CD4-positive, alpha-beta memory T cell (primary cell): ENCODE measurements around the gene SCAP. TPM values are rescaled to one million over a fixed set of nuclear protein-coding genes. Genes with fewer than 3 reads are reported as not detected.
A peak's percentile ranks its signal among the peaks of the same experiment; 100 is the strongest.

Experiments used
- CTCF ChIA-PET: fragments of 350-600 bp; sonication (Branson Sonifier 250); formaldehyde crosslinking; loops from one replicate; lab custom pipeline; 2021; ENCODE audit warnings: inconsistent platforms; ENCODE audit not compliant: partially characterized antibody; lab: Charles Lee
- POLR2A ChIA-PET: fragments of 350-600 bp; sonication (Branson Sonifier 250); formaldehyde crosslinking; loops from one replicate; lab custom pipeline; 2021; ENCODE audit not compliant: partially characterized antibody; lab: Charles Lee
- DNase-seq, 5 donors: peaks; one replicate each; pipeline versions ENCODE4 v3.0.0 to v3.0.0-alpha.2; 2020 to 2022; ENCODE audit warnings: mixed read lengths in 1 of 5
- H3K27ac ChIP-seq: one replicate; pipeline ENCODE4 v1.7.0; 2013; ENCODE audit warnings: low read depth, low read length
- H3K27me3 ChIP-seq: 2 replicates; pipeline ENCODE4 v1.7.0; 2013; ENCODE audit warnings: mild to moderate bottlenecking, low read length, moderate library complexity; ENCODE audit not compliant: insufficient read depth
- H3K36me3 ChIP-seq: 2 replicates; pipeline ENCODE4 v1.7.0; 2013; ENCODE audit warnings: mild to moderate bottlenecking, low read length, moderate library complexity; ENCODE audit not compliant: insufficient read depth
- H3K4me1 ChIP-seq: 2 replicates; pipeline ENCODE4 v1.7.0; 2013; ENCODE audit warnings: mild to moderate bottlenecking, low read length, moderate library complexity; ENCODE audit not compliant: insufficient read depth
- H3K4me3 ChIP-seq, 2 donors: one replicate each; pipeline ENCODE4 v1.7.0; 2013; ENCODE audit warnings: low read length in 2 of 2, mild to moderate bottlenecking in 1 of 2
- H3K9me3 ChIP-seq, 2 donors: one replicate each; pipeline ENCODE4 v1.7.0; 2013; ENCODE audit warnings: low read length in 2 of 2, control low read depth in 1 of 2; ENCODE audit not compliant: control insufficient read depth in 1 of 2
- H3K27ac Mint-ChIP-seq, 7 donors: one replicate each; pipeline ENCODE4 v1.8.0; 2020 to 2021; ENCODE audit warnings: mixed read lengths in 7 of 7, mild to moderate bottlenecking in 6 of 7, inconsistent platforms in 3 of 7, moderate library complexity in 3 of 7
- H3K27me3 Mint-ChIP-seq, 2 donors: one replicate each; pipeline ENCODE4 v1.8.0; 2020 to 2021; ENCODE audit warnings: mixed read lengths in 2 of 2
- H3K36me3 Mint-ChIP-seq, 2 donors: one replicate each; pipeline ENCODE4 v1.8.0; 2020 to 2021; ENCODE audit warnings: mixed read lengths in 2 of 2, inconsistent platforms in 1 of 2, mild to moderate bottlenecking in 1 of 2
- H3K4me1 Mint-ChIP-seq, 4 donors: one replicate each; pipeline ENCODE4 v1.8.0; 2020 to 2021; ENCODE audit warnings: mixed read lengths in 4 of 4, mild to moderate bottlenecking in 1 of 4
- H3K4me3 Mint-ChIP-seq, 8 donors: one replicate each; pipeline ENCODE4 v1.8.0; 2020 to 2021; ENCODE audit warnings: mixed read lengths in 8 of 8, mild to moderate bottlenecking in 7 of 8, moderate library complexity in 6 of 8, inconsistent platforms in 3 of 8
- H3K9me3 Mint-ChIP-seq, 8 donors: one replicate each; pipeline ENCODE4 v1.8.0; 2020 to 2021; ENCODE audit warnings: mixed read lengths in 8 of 8, mild to moderate bottlenecking in 5 of 8, inconsistent platforms in 3 of 8, moderate library complexity in 1 of 8
- intact Hi-C: fragments of 100-400 bp; cut with micrococcal nuclease; formaldehyde crosslinking; loops from one replicate; pipeline ENCODE4 v1.15.1; 2023
- polyA plus RNA-seq, 2 donors: library from polyadenylated mRNA; unstranded; fragments of 300-500 nt; fragmentation: Illumina TruSeq; gene quantifications; one replicate each; pipeline ENCODE4 v1.2.3, GENCODE V29; 2021
- total RNA-seq, 2 experiments: library from RNA; stranded (reverse); gene quantifications; one replicate each; pipeline ENCODE4 v1.2.3, GENCODE V29; 2021

Gene SCAP
- total and polyA plus RNA-seq, 4 experiments from 2014 or later: 37.7 to 88.1 (median 71.0) TPM

GRCh38 chr3:47433796-47434195, 41.9 kb downstream of the SCAP start:
- no peaks in the 10 kb centered on the region for H3K27me3 Mint-ChIP-seq
- H3K36me3 Mint-ChIP-seq: peaks cover 43 to 67% of the 10 kb centered on the region in 2 donors
- POLR2A ChIA-PET: no interaction called here

GRCh38 chr3:47432673-47433072, 43.1 kb downstream of the SCAP start:
- H3K36me3 ChIP-seq: peaks cover 44% of the 10 kb centered on the region
- no peak for DNase-seq
- CTCF ChIA-PET: no interaction called here

More at GRCh38 chr3:47433796-47434195, 41.9 kb downstream of the SCAP start:
- CTCF ChIA-PET: interaction anchor here (1.1 to 1.4 kb wide), 2 partner anchors 12 to 13 kb away, joined by 3 to 6 read pairs; no protein-coding TSS in a partner anchor
- Histone ChIP-seq H3K36me3 (peaks cover 39% of the 10 kb centered on the region), H3K4me3 (no peak overlapping the region), H3K27ac (no peak overlapping the region), H3K4me1 (no peaks in the 10 kb centered on the region), H3K9me3 (no peaks in the 10 kb centered on the region), H3K27me3 (no peaks in the 10 kb centered on the region)
- Mint-ChIP-seq H3K27ac (no peak overlapping the region), H3K4me3 (no peak overlapping the region), H3K9me3 (no peaks in the 10 kb centered on the region), H3K4me1 (peaks cover 0 to 10% (median 2%) of the 10 kb centered on the region in 4 donors)
- intact Hi-C loops: no loop called here
- no peak for DNase-seq

GRCh38 chr3:47431225-47431624, 44.5 kb downstream of the SCAP start:
- H3K4me1 Mint-ChIP-seq: peaks cover 0 to 9% (median 2%) of the 10 kb centered on the region in 4 donors
- DNase-seq: no peak
- H3K9me3 Mint-ChIP-seq: no peaks in the 10 kb centered on the region
- no peaks in the 10 kb centered on the region for H3K27me3 ChIP-seq
- ChIA-PET CTCF (no interaction called here), POLR2A (no interaction called here)
- no peak overlapping the region for H3K4me3 ChIP-seq
- no peak overlapping the region for H3K4me3 Mint-ChIP-seq
- H3K4me1 ChIP-seq: no peaks in the 10 kb centered on the region
- peaks cover 53% of the 10 kb centered on the region for H3K36me3 ChIP-seq
- H3K9me3 ChIP-seq: no peaks in the 10 kb centered on the region
- H3K27me3 Mint-ChIP-seq: no peaks in the 10 kb centered on the region
- H3K36me3 Mint-ChIP-seq: peaks cover 38 to 69% of the 10 kb centered on the region in 2 donors
- H3K27ac Mint-ChIP-seq: peak overlapping the region in 1 of 7 donors; percentile 41
- intact Hi-C loops: no loop called here
- H3K27ac ChIP-seq: no peak overlapping the region

More at GRCh38 chr3:47432673-47433072, 43.1 kb downstream of the SCAP start:
- Histone ChIP-seq H3K27ac (no peak overlapping the region), H3K4me1 (no peaks in the 10 kb centered on the region), H3K9me3 (no peaks in the 10 kb centered on the region), H3K4me3 (no peak overlapping the region), H3K27me3 (no peaks in the 10 kb centered on the region)
- H3K4me1 Mint-ChIP-seq: peaks cover 0 to 9% (median 2%) of the 10 kb centered on the region in 4 donors
- intact Hi-C loops: no loop called here
- POLR2A ChIA-PET: no interaction called here
- H3K27ac Mint-ChIP-seq: no peak overlapping the region
- peaks cover 38 to 69% of the 10 kb centered on the region in 2 donors for H3K36me3 Mint-ChIP-seq
- no peaks in the 10 kb centered on the region for H3K9me3 Mint-ChIP-seq
- no peaks in the 10 kb centered on the region for H3K27me3 Mint-ChIP-seq
- H3K4me3 Mint-ChIP-seq: no peak overlapping the region

- H3K27ac Mint-ChIP-seq: peak overlapping the region in 5 of 7 donors; percentile 10 to 82 (median 59)
- CTCF ChIA-PET: interaction anchor here (1.7 kb wide), 1 partner anchor 10 kb away, joined by 7 read pairs; no protein-coding TSS in a partner anchor
Measured at GRCh38 chr3:47430606-47431005, 45.1 kb downstream of the SCAP start.

GRCh38 chr3:47429476-47430270, 46.1 kb downstream of the SCAP start:
- peaks cover 0 to 9% (median 2%) of the 10 kb centered on the region in 4 donors for H3K4me1 Mint-ChIP-seq
- H3K36me3 ChIP-seq: peaks cover 53% of the 10 kb centered on the region
- H3K27me3 Mint-ChIP-seq: no peaks in the 10 kb centered on the region
- ChIA-PET CTCF (interaction anchor here (1.7 kb wide), 1 partner anchor 9 kb away, joined by 7 read pairs; no protein-coding TSS in a partner anchor), POLR2A (no interaction called here)
- H3K27me3 ChIP-seq: no peaks in the 10 kb centered on the region
- intact Hi-C loops: no loop called here
- H3K9me3 ChIP-seq: no peaks in the 10 kb centered on the region
- no peak for DNase-seq
- H3K4me1 ChIP-seq: no peaks in the 10 kb centered on the region
- H3K27ac ChIP-seq: no peak overlapping the region
- H3K36me3 Mint-ChIP-seq: peaks cover 39 to 73% of the 10 kb centered on the region in 2 donors
- H3K9me3 Mint-ChIP-seq: no peaks in the 10 kb centered on the region
- peak overlapping the region in 6 of 7 donors; percentile 10 to 83 (median 48) for H3K27ac Mint-ChIP-seq
- H3K4me3 Mint-ChIP-seq: no peak overlapping the region
- no peak overlapping the region for H3K4me3 ChIP-seq

More at GRCh38 chr3:47430606-47431005, 45.1 kb downstream of the SCAP start:
- POLR2A ChIA-PET: no interaction called here
- Mint-ChIP-seq H3K4me3 (no peak overlapping the region), H3K9me3 (no peaks in the 10 kb centered on the region), H3K4me1 (peaks cover 0 to 9% (median 2%) of the 10 kb centered on the region in 4 donors), H3K27me3 (no peaks in the 10 kb centered on the region), H3K36me3 (peaks cover 38 to 70% of the 10 kb centered on the region in 2 donors)
- H3K4me1 ChIP-seq: no peaks in the 10 kb centered on the region
- H3K36me3 ChIP-seq: peaks cover 53% of the 10 kb centered on the region
- no peaks in the 10 kb centered on the region for H3K9me3 ChIP-seq
- no peak overlapping the region for H3K4me3 ChIP-seq
- no peak for DNase-seq
- H3K27me3 ChIP-seq: no peaks in the 10 kb centered on the region
- intact Hi-C loops: no loop called here
- no peak overlapping the region for H3K27ac ChIP-seq

- H3K4me1 Mint-ChIP-seq: peaks cover 0 to 5% (median 2%) of the 10 kb centered on the region in 4 donors
- POLR2A ChIA-PET: no interaction called here
- peak overlapping the region in 4 of 7 donors; percentile 24 to 66 (median 42) for H3K27ac Mint-ChIP-seq
Measured at GRCh38 chr3:47428662-47429061, 47.1 kb downstream of the SCAP start.

GRCh38 chr3:47427866-47428265, 47.9 kb downstream of the SCAP start:
- intact Hi-C loops: no loop called here
- H3K4me3 ChIP-seq: no peak overlapping the region
- ChIA-PET POLR2A (no interaction called here), CTCF (interaction anchor here (1.0 to 1.3 kb wide), 2 partner anchors 49 kb away, joined by 3 to 4 read pairs; no protein-coding TSS in a partner anchor)
- no peaks in the 10 kb centered on the region for H3K9me3 ChIP-seq
- peaks cover 1 to 5% (median 3%) of the 10 kb centered on the region in 4 donors for H3K4me1 Mint-ChIP-seq
- no peaks in the 10 kb centered on the region for H3K27me3 ChIP-seq
- no peak for DNase-seq
- H3K27ac Mint-ChIP-seq: no peak overlapping the region
- no peaks in the 10 kb centered on the region for H3K27me3 Mint-ChIP-seq
- H3K9me3 Mint-ChIP-seq: no peaks in the 10 kb centered on the region
- H3K4me3 Mint-ChIP-seq: no peak overlapping the region
- no peaks in the 10 kb centered on the region for H3K4me1 ChIP-seq
- peaks cover 38% of the 10 kb centered on the region for H3K36me3 ChIP-seq
- H3K27ac ChIP-seq: no peak overlapping the region
- H3K36me3 Mint-ChIP-seq: peaks cover 27 to 63% of the 10 kb centered on the region in 2 donors

More at GRCh38 chr3:47428662-47429061, 47.1 kb downstream of the SCAP start:
- peaks cover 45% of the 10 kb centered on the region for H3K36me3 ChIP-seq
- DNase-seq: no peak
- H3K9me3 Mint-ChIP-seq: no peaks in the 10 kb centered on the region
- peaks cover 33 to 67% of the 10 kb centered on the region in 2 donors for H3K36me3 Mint-ChIP-seq
- H3K9me3 ChIP-seq: no peaks in the 10 kb centered on the region
- intact Hi-C loops: no loop called here
- CTCF ChIA-PET: interaction anchor here (1.3 kb wide), 1 partner anchor 48 kb away, joined by 3 read pairs; no protein-coding TSS in a partner anchor
- no peaks in the 10 kb centered on the region for H3K27me3 Mint-ChIP-seq
- no peaks in the 10 kb centered on the region for H3K4me1 ChIP-seq
- no peak overlapping the region for H3K4me3 Mint-ChIP-seq
- H3K27ac ChIP-seq: no peak overlapping the region
- H3K4me3 ChIP-seq: no peak overlapping the region
- no peaks in the 10 kb centered on the region for H3K27me3 ChIP-seq
